Prostate gland (tissue), 2 donors: Measurements from ENCODE around the gene PTN. TPM values are rescaled to one million over a fixed set of nuclear protein-coding genes. Genes with fewer than 3 reads are reported as not detected.
"Not testable (repeated sequence)": the region's sequence is repeated elsewhere in the genome, so short reads cannot be mapped to it uniquely, and the experiment has no call there.

Experiments used
- DNase-seq: peaks from one replicate; pipeline ENCODE4 v3.0.0-alpha.2; 2019; ENCODE audit warnings: low spot score
- H3K27ac ChIP-seq, 2 donors: fragments of 200-600 bp; sonication (generic); 2 replicates each; pipeline ENCODE4 v1.5.1; 2017 to 2019
- H3K27me3 ChIP-seq: fragments of 200-600 bp; sonication (generic); replicated peaks from 2 replicates; pipeline ENCODE4 v1.5.1; 2019; ENCODE audit not compliant: insufficient read depth
- H3K36me3 ChIP-seq, 2 donors: fragments of 200-600 bp; sonication (generic); 1 replicate in 1 of 2; 2 replicates in 1 of 2; pipeline versions ENCODE4 v1.5.1 to v1.8.1; 2017 to 2019
- H3K4me1 ChIP-seq: fragments of 200-600 bp; sonication (generic); replicated peaks from 2 replicates; pipeline ENCODE4 v1.5.1; 2019
- H3K4me3 ChIP-seq, 2 donors: fragments of 200-600 bp; sonication (generic); 2 replicates each; pipeline ENCODE4 v1.5.1; 2017 to 2019
- H3K9me3 ChIP-seq: fragments of 200-600 bp; sonication (generic); 2 replicates; pipeline ENCODE4 v1.5.1; 2017
- CTCF ChIP-seq, 4 experiments: fragments of 200-600 bp in 2 of 4; fragments of 450-650 bp in 2 of 4; sonication (generic) in 2 of 4; IDR thresholded peaks; 1 replicate in 3 of 4; 2 replicates in 1 of 4; pipeline ENCODE4 v1.5.1; 2016 to 2019; ENCODE audit warnings: antibody characterized with exemption in 4 of 4, mild to moderate bottlenecking in 2 of 4, moderate library complexity in 2 of 4
- POLR2A ChIP-seq: fragments of 450-650 bp; IDR thresholded peaks from one replicate; pipeline ENCODE4 v1.6.1; 2016; ENCODE audit warnings: antibody characterized with exemption, mild to moderate bottlenecking
- POLR2AphosphoS5 ChIP-seq: sonication (generic); formaldehyde crosslinking; IDR thresholded peaks from one replicate; pipeline ENCODE4 v1.6.1; 2017; ENCODE audit warnings: antibody characterized with exemption
- WGBS: methylation state at CpG from one replicate; pipeline ENCODE4 v1.1.5; 2018; 5-methylcytosine and 5-hydroxymethylcytosine counted together
- intact Hi-C: fragments of 100-400 bp; cut with DNase I; formaldehyde crosslinking; loops from one replicate; pipeline ENCODE4 v1.14.2; 2022
- total RNA-seq, 2 donors: library from RNA; depleted of rRNA; stranded (reverse); fragments of >200 nt; gene quantifications; one replicate each; pipeline ENCODE4 v1.1.0, GENCODE V29; 2016

The PTN gene
- total RNA-seq, 2 donors from 2014 or later, result 56.6 to 96.6 TPM

GRCh38 chr7:137241655-137242360 lies 101.7 kb downstream of the PTN start:
- H3K27ac ChIP-seq, result no peak overlapping the region

GRCh38 chr7:137239186-137239585 lies 104.3 kb downstream of the PTN start:
- 94% methylated on average over 3 of the region's 3 CpGs for WGBS
- H3K27me3 ChIP-seq, intact Hi-C loops, H3K4me3 ChIP-seq, H3K36me3 ChIP-seq, H3K4me1 ChIP-seq, H3K9me3 ChIP-seq, DNase-seq, H3K27ac ChIP-seq: not testable (repeated sequence)

More at GRCh38 chr7:137241655-137242360, 101.7 kb downstream of the PTN start:
- intact Hi-C loops, result no loop called here
- DNase-seq, result no peak
- H3K4me1 ChIP-seq, result no peaks in the 10 kb centered on the region
- 62% methylated on average over 5 of the region's 5 CpGs for WGBS
- H3K27me3 ChIP-seq, result no peaks in the 10 kb centered on the region
- H3K9me3 ChIP-seq, result no peaks in the 10 kb centered on the region
- H3K4me3 ChIP-seq, result no peak overlapping the region
- TF ChIP-seq POLR2AphosphoS5 (no peak), CTCF (IDR thresholded peaks at IDR 0.05) (no peak), POLR2A (no peak)
- H3K36me3 ChIP-seq, result no peaks in the 10 kb centered on the region

GRCh38 chr7:137235434-137235833 lies 108.1 kb downstream of the PTN start:
- Histone ChIP-seq H3K27me3 (no peaks in the 10 kb centered on the region), H3K27ac (no peak overlapping the region), H3K9me3 (no peaks in the 10 kb centered on the region), H3K4me3 (no peak overlapping the region), H3K36me3 (no peaks in the 10 kb centered on the region), H3K4me1 (no peaks in the 10 kb centered on the region)
- intact Hi-C loops, result no loop called here
- 90% methylated on average over 1 of the region's 1 CpG for WGBS
- TF ChIP-seq CTCF (IDR thresholded peaks at IDR 0.05), result no peak
- no peak for TF ChIP-seq POLR2AphosphoS5
- no peak for TF ChIP-seq POLR2A
- no peak for DNase-seq

GRCh38 chr7:137231167-137231566 lies 112.4 kb downstream of the PTN start:
- Histone ChIP-seq H3K27me3 (no peaks in the 10 kb centered on the region), H3K36me3 (no peaks in the 10 kb centered on the region), H3K4me3 (no peak overlapping the region), H3K9me3 (no peaks in the 10 kb centered on the region), H3K27ac (no peak overlapping the region), H3K4me1 (no peaks in the 10 kb centered on the region)
- intact Hi-C loops, result no loop called here
- TF ChIP-seq POLR2A (no peak), POLR2AphosphoS5 (no peak), CTCF (IDR thresholded peaks at IDR 0.05) (no peak)
- WGBS, result 86% methylated on average over 2 of the region's 2 CpGs
- DNase-seq, result no peak

- WGBS, result 93% methylated on average over 2 of the region's 3 CpGs
- Histone ChIP-seq H3K4me1 (no peaks in the 10 kb centered on the region), H3K27ac (no peak overlapping the region), H3K27me3 (no peaks in the 10 kb centered on the region), H3K9me3 (no peaks in the 10 kb centered on the region), H3K4me3 (no peak overlapping the region), H3K36me3 (no peaks in the 10 kb centered on the region)
- intact Hi-C loops, result no loop called here
- no peak for DNase-seq
- TF ChIP-seq POLR2A, result no peak
- TF ChIP-seq CTCF (IDR thresholded peaks at IDR 0.05), result no peak
Measured at GRCh38 chr7:137221467-137221866, 122.1 kb downstream of the PTN start.
